Memory B cell (primary cell): ENCODE results near the gene HPCA.

Experiments used
- ATAC-seq: fragments of 150-1000 bp; cut with Tn5 transposase; 2 replicates; pipeline ENCODE4 v1.10.0; 2021; ENCODE audit warnings: low read depth, mild to moderate bottlenecking, moderate library complexity
- DNase-seq, 2 donors: peaks; one replicate each; pipeline ENCODE4 v3.0.0; 2022; ENCODE audit warnings: low spot score in 2 of 2
- H3K27ac Mint-ChIP-seq: one replicate; pipeline ENCODE4 v1.8.0; 2022; ENCODE audit warnings: mild to moderate bottlenecking, moderate library complexity, mixed read lengths
- H3K27me3 Mint-ChIP-seq: one replicate; pipeline ENCODE4 v1.8.0; 2022; ENCODE audit warnings: mixed read lengths
- H3K36me3 Mint-ChIP-seq: one replicate; pipeline ENCODE4 v1.8.0; 2022; ENCODE audit warnings: mild to moderate bottlenecking, mixed read lengths
- H3K4me1 Mint-ChIP-seq: one replicate; pipeline ENCODE4 v1.8.0; 2022; ENCODE audit warnings: mixed read lengths
- H3K4me3 Mint-ChIP-seq: one replicate; pipeline ENCODE4 v1.8.0; 2022; ENCODE audit warnings: mild to moderate bottlenecking, moderate library complexity, mixed read lengths
- H3K9me3 Mint-ChIP-seq: one replicate; pipeline ENCODE4 v1.8.0; 2022; ENCODE audit warnings: mixed read lengths

Gene HPCA

GRCh38 chr1:32889731-32890278, 3.5 kb downstream of the HPCA start:
- Mint-ChIP-seq H3K27me3 (peaks cover 51% of the 10 kb centered on the region), H3K36me3 (peaks cover 4% of the 10 kb centered on the region), H3K9me3 (no peaks in the 10 kb centered on the region), H3K27ac (no peak overlapping the region), H3K4me1 (peaks cover 21% of the 10 kb centered on the region), H3K4me3 (no peak overlapping the region)
- DNase-seq = no peak
- no peak for ATAC-seq

DNA sequence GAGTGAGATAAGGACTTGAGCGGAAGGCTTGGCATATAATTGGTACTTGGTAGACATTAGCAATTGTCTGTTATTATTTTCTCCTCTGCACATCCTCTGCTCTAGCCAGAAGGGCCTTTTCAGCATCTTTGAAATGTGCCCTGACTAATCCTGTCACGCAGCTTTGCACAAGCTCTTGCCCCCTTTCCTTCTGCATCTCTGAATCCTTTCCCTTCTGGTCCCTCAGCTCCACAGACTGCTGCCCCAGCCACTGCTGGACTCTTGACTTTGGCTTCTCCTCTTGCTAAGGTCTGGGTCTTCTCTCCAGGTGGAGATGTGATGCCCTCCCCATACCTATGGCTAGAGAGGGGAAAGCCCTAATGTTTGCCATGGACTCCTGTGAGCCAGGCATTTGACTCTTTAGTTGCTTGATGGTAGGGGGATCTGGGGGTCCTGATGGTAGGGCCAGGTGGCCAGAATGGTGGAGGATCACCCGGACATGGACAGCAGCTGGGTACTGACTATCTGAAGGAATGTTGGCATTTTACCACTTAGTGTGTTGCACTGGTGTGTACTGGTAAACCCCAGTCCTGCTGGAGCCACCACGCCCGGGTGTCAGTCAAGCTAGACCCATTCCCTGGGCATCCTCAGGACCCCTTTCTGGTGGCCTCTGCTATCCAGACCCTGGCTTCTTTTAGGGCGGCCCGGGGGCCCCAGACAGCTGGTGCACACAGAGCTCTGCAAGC, 4.4 kb downstream of the HPCA start:
- DNase-seq (no peak), ATAC-seq (no peak)
- H3K27me3 Mint-ChIP-seq = peaks cover 44% of the 10 kb centered on the region
- no peak overlapping the region for H3K4me3 Mint-ChIP-seq
- peaks cover 15% of the 10 kb centered on the region for H3K4me1 Mint-ChIP-seq
- H3K27ac Mint-ChIP-seq = no peak overlapping the region
- no peaks in the 10 kb centered on the region for H3K9me3 Mint-ChIP-seq
- H3K36me3 Mint-ChIP-seq = peaks cover 2% of the 10 kb centered on the region

DNA sequence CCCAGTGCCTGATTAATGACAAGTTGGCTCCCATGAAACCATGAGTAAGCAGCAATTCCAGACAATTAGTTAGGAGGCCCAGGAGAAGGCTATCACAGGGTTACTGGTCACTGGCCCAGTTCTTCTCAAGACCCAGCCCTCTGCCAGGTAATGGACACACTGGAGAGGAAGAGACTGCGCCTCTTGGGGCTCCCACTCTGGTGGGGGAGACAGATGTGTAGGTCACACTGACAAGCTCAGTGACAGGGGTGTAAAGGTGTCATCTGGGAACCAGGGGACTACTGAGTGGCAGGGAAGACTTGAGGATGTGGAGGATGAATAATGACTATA, 4.9 kb downstream of the HPCA start:
- H3K27me3 Mint-ChIP-seq = peaks cover 43% of the 10 kb centered on the region
- H3K27ac Mint-ChIP-seq = no peak overlapping the region
- no peak for ATAC-seq
- H3K36me3 Mint-ChIP-seq = peaks cover 2% of the 10 kb centered on the region
- no peaks in the 10 kb centered on the region for H3K9me3 Mint-ChIP-seq
- H3K4me1 Mint-ChIP-seq = peaks cover 12% of the 10 kb centered on the region
- no peak overlapping the region for H3K4me3 Mint-ChIP-seq
- DNase-seq = no peak

DNA sequence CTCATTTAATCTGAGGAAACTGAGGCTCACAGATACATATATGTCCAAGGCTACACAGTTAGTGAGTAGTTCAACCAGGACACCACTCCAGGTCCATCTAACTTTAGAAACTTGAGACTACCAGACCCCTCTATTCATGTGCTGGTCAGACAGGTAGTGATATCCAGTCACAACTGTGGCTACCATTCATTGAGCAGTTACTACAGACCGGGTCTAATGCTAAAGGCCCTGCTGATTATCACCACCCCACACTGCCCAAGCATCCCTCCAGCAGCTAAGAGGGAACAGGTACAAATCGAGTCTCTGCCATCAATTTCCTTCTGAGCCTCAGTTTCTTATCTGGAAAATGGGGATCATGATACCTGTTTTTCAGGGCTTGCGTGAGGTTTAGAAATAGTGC, 5.3 kb downstream of the HPCA start:
- DNase-seq = no peak
- H3K9me3 Mint-ChIP-seq = no peaks in the 10 kb centered on the region
- H3K27me3 Mint-ChIP-seq = peaks cover 42% of the 10 kb centered on the region
- H3K27ac Mint-ChIP-seq = no peak overlapping the region
- no peak for ATAC-seq
- H3K36me3 Mint-ChIP-seq = peaks cover 2% of the 10 kb centered on the region
- no peak overlapping the region for H3K4me3 Mint-ChIP-seq
- peaks cover 12% of the 10 kb centered on the region for H3K4me1 Mint-ChIP-seq

DNA sequence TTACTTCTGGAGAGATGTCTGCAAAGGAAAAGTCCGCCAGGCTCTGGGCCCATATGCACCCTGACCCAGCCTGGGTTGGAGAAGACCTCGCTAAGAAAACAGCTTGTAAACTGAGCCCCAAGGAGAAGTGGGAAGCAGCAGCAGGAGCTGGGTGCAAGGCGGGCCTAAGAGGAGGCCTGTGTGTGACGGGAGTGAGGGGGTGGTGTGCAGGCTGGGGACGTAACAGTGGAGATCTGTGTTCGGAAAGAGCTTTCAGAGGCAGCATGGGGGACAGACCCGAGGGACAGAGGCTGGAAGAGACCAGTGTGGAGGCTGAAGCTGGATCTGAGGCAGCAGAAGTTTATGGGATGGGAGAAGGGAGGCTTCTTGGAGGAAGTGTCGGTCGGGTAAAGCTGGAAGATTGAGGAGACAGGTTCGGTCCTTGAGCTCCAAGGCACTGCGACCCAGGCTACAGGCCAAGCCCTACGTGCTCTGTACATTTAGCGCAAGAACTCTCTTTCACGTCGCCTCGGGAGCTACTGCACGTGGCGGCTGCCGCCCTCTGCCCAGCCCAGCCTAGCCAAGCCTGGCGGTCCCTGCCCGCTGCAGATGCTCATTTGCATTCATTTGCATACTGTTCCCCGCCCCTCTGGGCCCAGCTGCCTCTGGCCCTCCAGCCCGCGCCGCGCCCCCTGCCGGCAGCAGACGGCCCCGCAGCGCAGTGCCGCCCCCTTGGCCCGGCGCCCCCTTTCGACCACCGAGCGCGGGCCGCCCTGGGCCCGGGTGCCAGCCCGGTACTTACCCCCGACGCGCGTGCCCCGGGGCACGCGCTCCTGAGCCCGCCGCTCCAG, 6.3 kb downstream of the HPCA start:
- Mint-ChIP-seq H3K9me3 (no peaks in the 10 kb centered on the region), H3K27me3 (peaks cover 35% of the 10 kb centered on the region), H3K27ac (no peak overlapping the region), H3K4me3 (peak overlapping the region; percentile 71), H3K36me3 (peaks cover 2% of the 10 kb centered on the region), H3K4me1 (peaks cover 8% of the 10 kb centered on the region)
- DNase-seq (peak; percentile 50 to 59), ATAC-seq (peak; percentile 86)

GRCh38 chr1:32893198-32894018, 7.1 kb downstream of the HPCA start:
- DNase-seq = no peak
- Mint-ChIP-seq H3K36me3 (peaks cover 2% of the 10 kb centered on the region), H3K9me3 (no peaks in the 10 kb centered on the region), H3K4me1 (peaks cover 8% of the 10 kb centered on the region), H3K27ac (no peak overlapping the region), H3K4me3 (peak overlapping the region; percentile 71), H3K27me3 (peaks cover 32% of the 10 kb centered on the region)
- ATAC-seq = peak; percentile 9

GRCh38 chr1:32894019-32894600, 7.8 kb downstream of the HPCA start:
- H3K27ac Mint-ChIP-seq = no peak overlapping the region
- peak overlapping the region; percentile 66 for H3K4me3 Mint-ChIP-seq
- H3K4me1 Mint-ChIP-seq = peaks cover 8% of the 10 kb centered on the region
- ATAC-seq = no peak
- no peaks in the 10 kb centered on the region for H3K9me3 Mint-ChIP-seq
- no peak for DNase-seq
- H3K36me3 Mint-ChIP-seq = peaks cover 2% of the 10 kb centered on the region
- H3K27me3 Mint-ChIP-seq = peaks cover 33% of the 10 kb centered on the region

DNA sequence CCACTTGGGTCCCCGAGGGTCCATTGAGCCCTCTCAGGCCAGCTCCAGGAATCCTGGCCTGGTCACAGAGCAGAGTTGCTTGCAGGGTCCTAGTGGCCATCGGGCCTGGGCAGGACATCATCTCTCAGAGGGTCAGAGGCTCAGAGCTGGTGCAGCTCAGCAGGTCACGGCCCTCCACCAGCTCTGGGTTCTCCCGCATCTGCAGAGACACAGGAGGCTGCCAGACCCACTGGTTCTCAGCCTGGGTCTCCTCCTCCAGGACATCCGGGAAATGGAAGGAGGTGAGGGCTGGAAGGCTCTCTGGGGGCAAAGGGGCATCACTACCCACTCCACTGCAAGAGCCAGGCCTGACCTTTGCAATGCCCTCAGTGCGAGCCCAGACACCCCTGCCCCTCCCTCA, 8.4 kb downstream of the HPCA start:
- Mint-ChIP-seq H3K9me3 (no peaks in the 10 kb centered on the region), H3K27me3 (peaks cover 30% of the 10 kb centered on the region), H3K27ac (no peak overlapping the region), H3K36me3 (peaks cover 2% of the 10 kb centered on the region), H3K4me1 (peaks cover 8% of the 10 kb centered on the region), H3K4me3 (no peak overlapping the region)
- ATAC-seq = no peak
- DNase-seq = no peak

DNA sequence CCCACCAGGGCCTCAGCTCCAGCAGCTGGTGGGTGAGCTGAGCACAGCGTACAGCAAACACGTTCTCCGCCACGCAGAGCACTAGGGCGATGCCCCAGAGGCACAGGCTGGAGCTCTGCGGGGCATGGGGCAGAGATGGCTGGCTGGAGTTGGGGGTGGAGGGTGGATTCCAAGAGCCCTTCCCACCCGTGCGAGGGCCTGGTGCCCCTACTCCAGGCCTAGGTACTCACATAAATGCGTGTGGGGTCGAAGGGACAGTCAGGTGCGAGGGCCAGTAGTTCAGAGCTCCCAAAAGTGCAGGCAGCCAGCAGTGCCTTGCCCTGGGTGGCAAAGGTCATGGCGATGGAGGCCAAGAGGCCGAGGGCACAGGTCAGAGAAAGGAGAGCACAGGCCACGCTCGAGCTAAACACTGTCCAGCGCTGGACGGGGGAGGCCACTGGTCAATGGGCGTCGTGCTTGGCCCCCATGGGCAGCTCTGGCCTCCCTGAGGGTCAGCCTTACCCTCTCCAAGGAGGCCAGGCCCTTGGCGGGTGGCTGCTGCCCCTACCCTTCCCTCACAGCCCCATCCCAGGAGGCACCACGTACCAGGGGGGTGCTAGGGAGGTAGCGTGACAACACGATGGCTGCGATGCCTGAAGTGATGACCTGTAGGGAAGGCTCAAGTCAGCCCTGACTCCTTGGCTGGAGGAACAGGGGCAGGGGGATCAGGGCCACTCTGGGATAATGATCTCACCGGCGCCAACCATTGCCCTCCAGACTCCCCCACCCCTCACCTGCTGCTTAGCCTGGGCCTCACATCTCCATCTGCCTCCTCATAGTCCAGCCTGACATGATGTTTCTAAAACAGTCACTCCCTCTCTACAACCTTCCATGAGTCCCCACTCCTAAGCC, 9.3 kb downstream of the HPCA start:
- Mint-ChIP-seq H3K36me3 (peaks cover 2% of the 10 kb centered on the region), H3K4me1 (peaks cover 8% of the 10 kb centered on the region), H3K9me3 (no peaks in the 10 kb centered on the region), H3K27me3 (peaks cover 25% of the 10 kb centered on the region), H3K4me3 (no peak overlapping the region), H3K27ac (no peak overlapping the region)
- ATAC-seq (no peak), DNase-seq (no peak)

- Mint-ChIP-seq H3K27ac (no peak overlapping the region), H3K4me1 (peaks cover 11% of the 10 kb centered on the region), H3K36me3 (peaks cover 2% of the 10 kb centered on the region), H3K27me3 (peaks cover 21% of the 10 kb centered on the region), H3K9me3 (no peaks in the 10 kb centered on the region), H3K4me3 (no peak overlapping the region)
- no peak for DNase-seq
- ATAC-seq = no peak
These were observed 10.2 kb downstream of the HPCA start for GRCh38 chr1:32896451-32896850.

DNA sequence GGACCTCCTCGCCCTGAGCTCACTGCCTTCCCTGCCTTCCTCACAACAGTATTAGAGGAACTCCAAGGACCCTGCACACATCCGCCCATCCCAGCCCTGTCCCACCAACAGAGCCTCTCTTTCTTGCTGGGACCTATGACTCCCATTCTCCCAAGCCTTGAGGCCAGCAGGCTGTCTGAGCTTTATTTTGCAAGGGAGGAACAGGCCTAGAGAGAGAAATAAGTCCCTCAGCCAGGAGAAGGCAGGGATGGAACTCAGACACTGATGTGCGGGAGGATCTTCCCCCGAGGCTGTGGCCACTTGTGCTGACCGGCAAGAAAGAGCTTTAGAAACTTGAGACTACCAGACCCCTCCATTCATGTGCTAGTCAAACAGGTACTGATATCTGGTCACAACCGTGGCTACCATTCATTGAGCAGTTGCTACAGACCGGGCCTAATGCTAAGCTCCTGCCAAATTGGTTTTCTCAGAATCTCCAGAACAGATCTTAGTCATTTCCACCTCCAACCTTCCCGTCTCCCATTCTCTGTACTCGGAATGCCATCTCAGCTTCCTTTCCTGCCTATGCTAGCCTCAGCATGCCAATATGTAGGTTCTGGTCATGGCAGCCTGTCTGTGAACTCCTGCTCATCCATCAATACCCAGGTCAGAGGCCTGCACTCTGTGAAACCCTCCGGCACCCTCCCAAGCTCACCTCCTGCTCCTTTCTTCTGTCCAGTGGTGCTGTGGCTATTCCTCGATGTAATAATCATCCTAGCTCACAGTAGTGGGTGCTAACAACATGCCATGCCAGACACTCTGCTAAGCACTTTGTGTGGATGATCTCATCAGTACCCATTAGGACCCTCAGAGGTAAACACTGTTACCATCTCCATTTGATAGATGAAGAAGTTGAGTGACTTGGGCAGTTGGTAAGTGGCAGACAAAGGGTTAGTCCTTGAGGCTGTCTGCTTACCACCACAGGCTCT, 11.1 kb downstream of the HPCA start:
- Mint-ChIP-seq H3K27me3 (peaks cover 21% of the 10 kb centered on the region), H3K27ac (no peak overlapping the region)

GRCh38 chr1:32898056-32898455, 11.8 kb downstream of the HPCA start:
- Mint-ChIP-seq H3K4me3 (no peak overlapping the region), H3K27ac (no peak overlapping the region), H3K4me1 (peaks cover 9% of the 10 kb centered on the region), H3K36me3 (no peaks in the 10 kb centered on the region), H3K27me3 (peaks cover 22% of the 10 kb centered on the region), H3K9me3 (no peaks in the 10 kb centered on the region)
- DNase-seq (no peak), ATAC-seq (no peak)

More for the DNA sequence above, 11.1 kb downstream of the HPCA start:
- Mint-ChIP-seq H3K4me3 (no peak overlapping the region), H3K36me3 (peaks cover under 1% of the 10 kb centered on the region), H3K4me1 (peaks cover 11% of the 10 kb centered on the region), H3K9me3 (no peaks in the 10 kb centered on the region)
- DNase-seq = no peak
- ATAC-seq = no peak
